ENCODE data around the gene CEP192.

DNA sequence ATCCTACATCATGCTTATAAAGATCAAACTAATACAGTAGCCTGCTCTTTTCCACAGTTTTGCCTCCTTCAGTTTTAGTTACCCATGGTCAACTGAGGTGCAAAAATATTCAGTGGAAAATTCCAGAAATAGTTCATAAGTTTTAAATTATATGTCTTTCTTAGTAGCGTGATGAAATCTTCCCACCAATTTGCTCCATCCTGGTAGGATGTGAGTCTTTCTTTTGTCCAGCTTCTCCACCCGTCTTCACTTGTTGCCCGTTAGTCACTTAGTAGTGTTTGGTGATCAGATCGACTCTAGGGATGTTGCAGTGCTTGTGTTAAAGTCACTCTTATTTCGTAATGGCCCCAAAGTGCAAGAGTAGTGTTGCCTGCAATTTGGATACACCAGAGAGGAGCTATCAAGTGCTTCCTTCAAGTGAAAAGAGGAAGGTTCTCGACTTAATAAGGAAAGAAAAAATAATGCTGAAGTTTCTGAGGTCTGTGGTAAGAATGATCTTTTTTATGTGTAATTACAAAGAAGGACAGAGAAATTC lies 57.0 kb downstream of the CEP192 start:
- TF ChIP-seq, protein P1, sequence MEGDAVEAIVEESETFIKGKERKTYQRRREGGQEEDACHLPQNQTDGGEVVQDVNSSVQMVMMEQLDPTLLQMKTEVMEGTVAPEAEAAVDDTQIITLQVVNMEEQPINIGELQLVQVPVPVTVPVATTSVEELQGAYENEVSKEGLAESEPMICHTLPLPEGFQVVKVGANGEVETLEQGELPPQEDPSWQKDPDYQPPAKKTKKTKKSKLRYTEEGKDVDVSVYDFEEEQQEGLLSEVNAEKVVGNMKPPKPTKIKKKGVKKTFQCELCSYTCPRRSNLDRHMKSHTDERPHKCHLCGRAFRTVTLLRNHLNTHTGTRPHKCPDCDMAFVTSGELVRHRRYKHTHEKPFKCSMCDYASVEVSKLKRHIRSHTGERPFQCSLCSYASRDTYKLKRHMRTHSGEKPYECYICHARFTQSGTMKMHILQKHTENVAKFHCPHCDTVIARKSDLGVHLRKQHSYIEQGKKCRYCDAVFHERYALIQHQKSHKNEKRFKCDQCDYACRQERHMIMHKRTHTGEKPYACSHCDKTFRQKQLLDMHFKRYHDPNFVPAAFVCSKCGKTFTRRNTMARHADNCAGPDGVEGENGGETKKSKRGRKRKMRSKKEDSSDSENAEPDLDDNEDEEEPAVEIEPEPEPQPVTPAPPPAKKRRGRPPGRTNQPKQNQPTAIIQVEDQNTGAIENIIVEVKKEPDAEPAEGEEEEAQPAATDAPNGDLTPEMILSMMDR (IDR thresholded peaks at IDR 0.05): no peak
- no peak for TF ChIP-seq EP300 (IDR thresholded peaks at IDR 0.05)

Data from sigmoid colon (tissue), 4 donors.